HG02678 (cell line): ENCODE data around the gene KHDRBS1.
"Not testable (repeated sequence)": the region's sequence is repeated elsewhere in the genome, so short reads cannot be mapped to it uniquely, and the experiment has no call there.

ENCODE experiments used
- ATAC-seq: cut with Tn5 transposase; IDR thresholded peaks from one replicate; pipeline ENCODE4 v1.9.1; 2021; ENCODE audit warnings: mild to moderate bottlenecking, moderate library complexity; ENCODE audit not compliant: unreplicated experiment

KHDRBS1 gene

GRCh38 chr1:32013386-32014198 is at the start of gene KHDRBS1:
TSS of gene KHDRBS1 (plus strand) at chr1:32013868. CDS start at chr1:32013996, 128 bp downstream.
- peak; percentile 81 for ATAC-seq

GRCh38 chr1:31970873-31971272 is 42.8 kb upstream of the KHDRBS1 start:
- no peak for ATAC-seq

GRCh38 chr1:31976401-31976800 is 37.3 kb upstream of the KHDRBS1 start:
- no peak for ATAC-seq

- ATAC-seq, result no peak
Measured at GRCh38 chr1:31977385-31978131, 36.1 kb upstream of the KHDRBS1 start.

- no peak for ATAC-seq
Measured at GRCh38 chr1:31978843-31979400, 34.7 kb upstream of the KHDRBS1 start.

- no peak for ATAC-seq
Measured at GRCh38 chr1:31980835-31981455, 32.7 kb upstream of the KHDRBS1 start.

- no peak for ATAC-seq
Measured at GRCh38 chr1:31981456-31981839, 32.2 kb upstream of the KHDRBS1 start.

- no peak for ATAC-seq
Measured at GRCh38 chr1:31981972-31982371, 31.7 kb upstream of the KHDRBS1 start.

GRCh38 chr1:31984419-31985347 is 29.0 kb upstream of the KHDRBS1 start:
- no peak for ATAC-seq

- no peak for ATAC-seq
Measured at GRCh38 chr1:31985430-31985829, 28.2 kb upstream of the KHDRBS1 start.

- no peak for ATAC-seq
Measured at GRCh38 chr1:31987135-31987619, 26.5 kb upstream of the KHDRBS1 start.

- no peak for ATAC-seq
Measured at GRCh38 chr1:31989964-31990363, 23.7 kb upstream of the KHDRBS1 start.

GRCh38 chr1:31991182-31991581 is 22.5 kb upstream of the KHDRBS1 start:
- no peak for ATAC-seq

- ATAC-seq, result no peak
Measured at GRCh38 chr1:31995263-31995662, 18.4 kb upstream of the KHDRBS1 start.

- not testable (repeated sequence) for ATAC-seq
Measured at GRCh38 chr1:31996121-31996520, 17.5 kb upstream of the KHDRBS1 start.

- no peak for ATAC-seq
Measured at GRCh38 chr1:32001863-32002262, 11.8 kb upstream of the KHDRBS1 start.

- not testable (repeated sequence) for ATAC-seq
Measured at GRCh38 chr1:32002285-32002684, 11.4 kb upstream of the KHDRBS1 start.

- ATAC-seq, result no peak
Measured at GRCh38 chr1:32005522-32005921, 8.1 kb upstream of the KHDRBS1 start.

- no peak for ATAC-seq
Measured at GRCh38 chr1:32007591-32007940, 6.1 kb upstream of the KHDRBS1 start.

GRCh38 chr1:32010246-32010645 is 3.4 kb upstream of the KHDRBS1 start:
- ATAC-seq, result no peak
